Activated T-helper 17 cell treated with anti-CD3 and anti-CD28 coated beads, Interleukin-2, amount 50 U/mL, for 72 hours (primary cell): ENCODE results near the gene REEP3. TPM values are rescaled to one million over a fixed set of nuclear protein-coding genes. Genes with fewer than 3 reads are reported as not detected.

Source experiments
- ATAC-seq: fragments of 150-1000 bp; cut with Tn5 transposase; replicated peaks from 2 replicates; pipeline ENCODE4 v1.10.0; 2021; ENCODE audit warnings: mild to moderate bottlenecking, moderate library complexity
- H3K27ac Mint-ChIP-seq: one replicate; pipeline ENCODE4 v1.8.0; 2022; ENCODE audit warnings: mixed read lengths
- H3K27me3 Mint-ChIP-seq: one replicate; pipeline ENCODE4 v1.8.0; 2022; ENCODE audit warnings: mixed read lengths
- H3K36me3 Mint-ChIP-seq: one replicate; pipeline ENCODE4 v1.8.0; 2022; ENCODE audit warnings: low read depth, mild to moderate bottlenecking, mixed read lengths
- H3K4me1 Mint-ChIP-seq: one replicate; pipeline ENCODE4 v1.8.0; 2022; ENCODE audit warnings: mixed read lengths
- H3K4me3 Mint-ChIP-seq: one replicate; pipeline ENCODE4 v1.8.0; 2022; ENCODE audit warnings: mild to moderate bottlenecking, mixed read lengths
- H3K9me3 Mint-ChIP-seq: one replicate; pipeline ENCODE4 v1.8.0; 2022; ENCODE audit warnings: mixed read lengths
- total RNA-seq, 2 donors: library from RNA; stranded (reverse); gene quantifications; one replicate each; pipeline ENCODE4 v1.2.3, GENCODE V29; 2022

REEP3 gene
- total RNA-seq, 2 donors from 2014 or later: 18.5 to 20.0 TPM

DNA sequence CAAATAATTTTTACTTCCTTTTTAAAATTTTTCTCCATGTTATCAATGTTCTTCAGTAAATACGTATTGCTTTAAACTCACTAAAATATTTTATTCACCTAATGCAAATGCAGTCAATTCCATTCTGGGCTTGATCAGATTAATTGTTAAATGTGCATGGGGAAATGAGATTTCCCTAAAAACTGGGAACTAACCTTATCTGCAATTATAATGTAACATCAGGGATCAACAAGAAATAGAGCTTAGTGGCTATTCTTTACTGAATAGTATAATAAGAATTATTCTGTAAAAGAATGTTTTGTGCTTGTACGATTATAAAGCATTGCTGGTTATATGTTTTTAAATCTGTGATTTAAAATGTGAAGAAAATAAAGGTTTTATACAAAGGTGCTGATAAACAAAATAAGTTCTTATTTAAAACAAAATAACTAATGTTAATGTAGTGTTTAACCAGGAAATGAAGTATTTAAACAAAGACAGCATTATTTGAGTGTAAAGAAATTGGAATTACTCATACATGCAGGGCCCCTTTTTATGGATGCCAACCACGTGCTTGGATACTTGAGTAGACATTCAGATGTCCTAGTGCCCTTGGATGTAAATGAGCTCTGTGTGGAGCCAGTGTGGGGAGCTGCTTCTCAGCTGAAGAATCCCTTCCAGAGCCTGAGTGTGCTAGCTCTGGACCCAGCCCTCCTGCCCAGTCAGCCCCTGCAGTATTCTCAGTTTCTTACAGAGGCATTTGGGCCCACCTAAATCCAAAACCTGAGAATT, 84.2 kb downstream of the REEP3 start:
- ATAC-seq: no peak
- H3K27ac Mint-ChIP-seq: no peak overlapping the region
- no peaks in the 10 kb centered on the region for H3K27me3 Mint-ChIP-seq
- no peak overlapping the region for H3K4me3 Mint-ChIP-seq
- H3K9me3 Mint-ChIP-seq: no peaks in the 10 kb centered on the region
- peaks cover 24% of the 10 kb centered on the region for H3K36me3 Mint-ChIP-seq
- H3K4me1 Mint-ChIP-seq: no peaks in the 10 kb centered on the region

DNA sequence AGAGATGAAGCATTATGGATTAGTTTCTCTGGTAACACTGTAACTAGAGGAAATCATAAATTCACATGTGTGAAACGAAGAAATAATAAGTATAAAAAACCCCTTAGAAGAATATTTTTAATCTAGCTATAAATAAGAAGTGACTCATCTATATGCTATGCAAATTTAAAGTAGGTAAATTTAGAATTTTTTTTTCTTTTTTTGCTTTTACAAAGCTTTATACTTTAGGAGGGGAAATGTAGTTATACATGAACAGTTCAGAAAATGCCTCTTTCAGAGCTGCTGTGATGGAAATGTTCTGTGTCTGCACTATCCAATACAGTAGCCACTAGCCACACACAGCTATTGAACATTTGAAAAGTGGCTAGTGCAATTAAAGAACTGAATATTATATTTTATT, 87.3 kb downstream of the REEP3 start:
- Mint-ChIP-seq H3K36me3 (peaks cover 3% of the 10 kb centered on the region), H3K9me3 (no peaks in the 10 kb centered on the region)

DNA sequence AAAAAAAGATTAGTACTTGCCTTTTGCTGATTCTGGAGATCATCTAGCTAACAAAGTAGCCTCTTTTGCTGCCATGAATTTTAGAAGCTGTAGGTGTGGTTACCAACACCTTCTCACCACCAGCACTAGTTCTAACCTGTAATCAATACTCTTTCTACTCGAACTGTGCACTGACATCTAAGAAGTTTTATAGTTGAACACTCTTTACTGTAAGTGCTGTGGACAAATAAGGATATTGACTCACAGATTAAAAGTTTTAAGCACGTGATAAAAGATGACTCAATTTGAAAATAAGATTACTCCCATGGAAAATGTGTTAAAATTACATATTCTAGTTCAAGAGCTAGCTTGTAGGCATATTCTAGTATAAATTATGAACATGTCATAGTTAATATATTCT, 89.9 kb downstream of the REEP3 start:
- peak overlapping the region; percentile 81 for H3K27ac Mint-ChIP-seq
- ATAC-seq: peak; percentile 84
- H3K4me1 Mint-ChIP-seq: peaks cover 5% of the 10 kb centered on the region
- peaks cover 13% of the 10 kb centered on the region for H3K36me3 Mint-ChIP-seq
- H3K27me3 Mint-ChIP-seq: no peaks in the 10 kb centered on the region
- H3K4me3 Mint-ChIP-seq: peak overlapping the region; percentile 62
- no peaks in the 10 kb centered on the region for H3K9me3 Mint-ChIP-seq

More for the DNA sequence above, 87.3 kb downstream of the REEP3 start:
- Mint-ChIP-seq H3K27me3 (no peaks in the 10 kb centered on the region), H3K4me1 (peaks cover 5% of the 10 kb centered on the region), H3K4me3 (no peak overlapping the region), H3K27ac (no peak overlapping the region)
- ATAC-seq: no peak

DNA sequence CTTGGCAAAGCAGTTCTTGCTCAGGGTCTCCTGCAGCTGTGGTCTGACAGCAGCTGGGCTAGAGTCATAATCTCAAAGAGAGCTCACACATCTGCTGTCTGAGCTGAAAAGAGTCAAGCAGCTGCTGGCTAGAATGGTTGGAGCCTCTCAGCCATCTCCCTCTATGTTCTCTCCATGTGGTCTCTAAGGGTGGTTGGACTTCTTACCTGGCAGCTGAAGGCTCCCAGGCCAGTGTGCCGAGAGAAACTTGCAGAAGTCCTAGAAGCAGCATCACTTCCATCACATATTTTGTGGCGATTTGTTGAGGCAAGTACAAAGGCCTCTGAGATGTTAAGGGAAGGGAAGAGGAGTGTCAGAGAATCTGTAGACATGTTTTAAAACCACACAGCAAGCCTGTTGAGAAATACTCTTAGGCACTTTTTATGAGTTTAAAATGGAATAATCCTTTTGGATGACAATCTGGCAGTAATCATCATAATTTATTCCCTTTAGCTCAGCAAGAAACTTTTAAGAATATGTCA, 93.2 kb downstream of the REEP3 start:
- H3K4me1 Mint-ChIP-seq: peaks cover 5% of the 10 kb centered on the region

DNA sequence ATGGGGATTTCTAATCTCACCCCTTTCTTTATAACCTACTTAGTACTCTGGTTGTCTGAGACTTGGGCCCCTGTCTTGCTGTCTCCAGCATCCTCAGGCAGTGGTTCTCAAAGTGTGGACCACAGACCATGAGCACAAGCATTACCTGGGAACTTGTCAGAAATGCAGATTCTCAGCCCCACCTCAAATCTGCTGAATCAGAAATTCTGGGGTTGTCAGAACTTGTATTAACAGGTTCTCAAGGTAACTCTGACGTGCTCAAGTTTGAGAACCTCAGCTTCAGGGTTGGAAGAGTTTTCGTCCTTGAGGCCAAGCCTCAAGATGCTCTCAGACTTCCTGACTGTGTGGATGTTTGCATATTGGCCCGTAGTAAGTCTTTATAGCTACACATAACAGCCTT, 97.4 kb downstream of the REEP3 start:
- Mint-ChIP-seq H3K4me1 (no peaks in the 10 kb centered on the region), H3K4me3 (no peak overlapping the region), H3K9me3 (no peaks in the 10 kb centered on the region), H3K27me3 (no peaks in the 10 kb centered on the region), H3K27ac (no peak overlapping the region), H3K36me3 (peaks cover 56% of the 10 kb centered on the region)
- ATAC-seq: no peak

More for the DNA sequence above, 93.2 kb downstream of the REEP3 start:
- no peaks in the 10 kb centered on the region for H3K27me3 Mint-ChIP-seq
- ATAC-seq: no peak
- H3K27ac Mint-ChIP-seq: no peak overlapping the region
- H3K4me3 Mint-ChIP-seq: no peak overlapping the region
- H3K36me3 Mint-ChIP-seq: peaks cover 35% of the 10 kb centered on the region
- H3K9me3 Mint-ChIP-seq: no peaks in the 10 kb centered on the region

DNA sequence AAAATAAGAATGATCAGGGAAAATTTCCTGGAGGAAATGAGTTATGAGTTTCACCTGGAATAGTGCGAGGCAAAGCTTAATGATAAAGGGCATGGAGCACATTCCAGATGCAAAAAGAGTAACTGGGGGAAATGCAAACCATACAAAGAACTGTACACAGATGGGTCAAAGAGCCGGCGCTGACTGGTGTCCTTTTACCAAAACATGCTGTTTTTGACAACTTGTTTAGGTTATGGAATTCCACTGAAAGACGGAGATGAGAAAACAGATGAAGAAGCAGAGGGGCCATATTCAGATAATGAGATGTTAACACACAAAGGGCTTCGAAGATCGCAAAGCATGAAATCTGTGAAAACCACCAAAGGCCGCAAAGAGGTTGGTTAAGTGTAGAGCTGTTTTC, 98.2 kb downstream of the REEP3 start:
- Mint-ChIP-seq H3K27ac (no peak overlapping the region), H3K9me3 (no peaks in the 10 kb centered on the region), H3K4me3 (no peak overlapping the region), H3K36me3 (peaks cover 54% of the 10 kb centered on the region), H3K27me3 (no peaks in the 10 kb centered on the region), H3K4me1 (no peaks in the 10 kb centered on the region)
- ATAC-seq: no peak

DNA sequence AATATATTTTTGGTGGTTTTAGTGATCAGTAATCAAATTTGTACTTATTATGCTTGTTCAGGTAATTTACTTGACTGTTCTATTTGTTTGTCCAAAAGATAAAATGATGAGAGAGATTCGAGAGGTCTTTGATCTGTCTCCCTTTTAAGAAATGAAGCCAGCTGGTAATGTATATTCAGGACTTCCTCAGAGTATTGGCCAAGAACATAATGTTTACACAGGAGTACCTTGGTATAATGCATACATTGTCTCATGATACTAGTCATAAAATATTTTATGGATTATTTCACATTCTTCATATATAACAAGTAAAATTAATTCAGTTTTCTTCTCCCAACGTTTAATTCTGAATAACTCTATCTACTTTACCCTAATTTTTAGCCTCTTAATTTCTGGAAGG, 100.9 kb downstream of the REEP3 start:
- Mint-ChIP-seq H3K4me1 (no peaks in the 10 kb centered on the region), H3K27me3 (no peaks in the 10 kb centered on the region), H3K36me3 (peaks cover 34% of the 10 kb centered on the region), H3K4me3 (no peak overlapping the region), H3K27ac (no peak overlapping the region), H3K9me3 (no peaks in the 10 kb centered on the region)
- no peak for ATAC-seq

DNA sequence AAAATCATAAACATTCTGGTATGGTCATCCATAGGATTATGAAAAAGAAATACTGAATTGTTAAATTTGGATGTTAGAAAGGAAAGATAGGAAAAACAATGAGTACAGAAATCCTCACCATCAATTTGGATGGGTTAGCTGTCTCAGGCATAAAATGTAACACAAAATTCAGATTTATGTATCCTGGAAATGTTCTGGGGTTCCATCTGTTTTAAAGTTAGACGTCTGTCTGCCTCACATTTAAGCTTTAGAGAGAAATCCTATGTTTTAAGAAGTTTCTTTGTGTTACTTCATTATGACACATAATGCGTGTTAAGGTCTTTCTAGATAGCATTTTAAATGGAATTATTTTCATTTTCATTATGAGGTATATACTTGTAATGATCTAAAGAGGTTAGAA, 103.5 kb downstream of the REEP3 start:
- no peak overlapping the region for H3K27ac Mint-ChIP-seq
- H3K4me1 Mint-ChIP-seq: peaks cover 12% of the 10 kb centered on the region
- no peaks in the 10 kb centered on the region for H3K27me3 Mint-ChIP-seq
- H3K36me3 Mint-ChIP-seq: peaks cover 19% of the 10 kb centered on the region
- H3K9me3 Mint-ChIP-seq: no peaks in the 10 kb centered on the region
- no peak for ATAC-seq
- H3K4me3 Mint-ChIP-seq: no peak overlapping the region

DNA sequence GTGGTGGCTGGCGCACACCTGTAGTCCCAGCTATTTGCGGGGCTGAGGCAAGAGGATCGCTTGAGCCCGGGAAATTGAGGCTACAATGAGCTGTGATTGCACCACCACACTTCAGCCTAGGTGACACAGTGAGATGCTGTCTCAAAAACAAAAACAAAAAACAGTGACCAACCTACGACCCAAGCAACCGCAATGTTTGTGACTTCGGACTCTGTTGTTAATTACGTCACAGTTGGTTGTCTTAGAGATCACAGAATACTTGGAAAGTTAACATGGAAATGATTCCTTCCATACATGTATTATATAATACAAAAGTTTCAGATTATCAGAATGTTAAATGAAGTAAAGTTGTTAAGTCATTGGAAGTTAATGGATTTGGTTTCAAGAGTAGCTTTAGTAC, 106.2 kb downstream of the REEP3 start:
- Mint-ChIP-seq H3K4me3 (peak overlapping the region; percentile 80), H3K9me3 (no peaks in the 10 kb centered on the region), H3K27ac (no peak overlapping the region), H3K27me3 (no peaks in the 10 kb centered on the region), H3K4me1 (peaks cover 12% of the 10 kb centered on the region), H3K36me3 (peaks cover 2% of the 10 kb centered on the region)
- no peak for ATAC-seq

DNA sequence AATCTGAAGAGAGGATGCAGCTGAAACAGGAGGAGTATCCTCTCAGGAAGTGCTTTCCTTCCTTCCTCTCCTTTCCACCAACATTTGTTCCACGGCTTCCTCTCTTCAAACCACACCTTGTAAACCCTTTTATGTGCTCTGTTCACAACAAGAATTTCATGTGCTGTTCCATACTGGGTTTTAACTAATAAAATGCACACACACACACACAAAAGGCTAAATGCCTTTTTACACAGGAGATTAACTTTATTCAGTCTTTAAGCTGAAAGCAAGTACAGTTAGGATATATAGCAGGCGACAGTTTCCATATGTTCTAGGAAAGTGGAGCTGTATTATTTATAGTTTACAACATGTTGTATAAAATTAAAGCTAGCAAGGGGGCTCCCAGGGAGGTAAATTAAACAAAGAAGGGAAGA, 106.7 kb downstream of the REEP3 start:
- no peaks in the 10 kb centered on the region for H3K36me3 Mint-ChIP-seq
- H3K4me3 Mint-ChIP-seq: peak overlapping the region; percentile 80
- H3K27ac Mint-ChIP-seq: no peak overlapping the region

DNA sequence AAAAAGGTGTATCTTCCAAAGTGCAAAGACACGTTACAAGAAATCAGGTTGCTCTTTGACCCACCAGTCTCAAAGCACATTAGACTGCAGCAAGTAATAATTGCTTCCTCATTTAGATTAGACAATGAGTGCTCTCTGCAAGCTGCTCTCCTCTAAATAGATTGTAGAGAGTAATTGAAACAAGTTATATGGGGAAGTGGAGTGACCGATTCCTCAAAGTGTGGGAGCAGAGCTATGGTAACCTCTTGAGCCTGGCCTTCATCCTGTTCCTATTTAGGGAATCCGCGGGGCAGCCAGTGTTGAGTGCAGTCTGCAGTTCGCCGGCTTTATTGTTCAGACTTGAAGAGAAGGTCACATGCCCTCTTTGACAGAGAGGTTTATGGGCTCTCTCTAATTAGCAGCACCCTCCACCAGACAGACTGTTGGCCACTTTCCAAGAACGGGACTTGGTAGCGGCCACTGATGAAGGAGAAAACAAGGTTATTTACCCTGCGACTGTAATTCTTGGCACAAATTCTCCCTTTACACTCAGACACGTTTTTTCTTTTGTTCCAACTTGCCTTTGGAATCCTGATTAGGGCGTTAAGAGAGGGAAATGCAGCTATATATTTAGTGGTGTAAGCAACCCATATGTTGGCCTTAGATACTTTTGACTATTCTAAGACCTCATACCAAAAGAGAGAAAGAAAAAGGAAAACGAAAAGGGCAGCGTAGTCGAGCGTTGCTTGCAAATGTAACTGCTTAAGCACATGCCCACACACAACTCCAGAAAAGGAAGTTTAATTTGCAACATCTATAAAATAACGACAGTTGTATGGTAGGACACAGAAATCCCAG, 107.5 kb downstream of the REEP3 start:
- H3K27me3 Mint-ChIP-seq: no peaks in the 10 kb centered on the region
- ATAC-seq: no peak
- peak overlapping the region; percentile 82 for H3K27ac Mint-ChIP-seq
- no peaks in the 10 kb centered on the region for H3K36me3 Mint-ChIP-seq
- H3K4me3 Mint-ChIP-seq: peak overlapping the region; percentile 80
- H3K4me1 Mint-ChIP-seq: peaks cover 12% of the 10 kb centered on the region
- no peaks in the 10 kb centered on the region for H3K9me3 Mint-ChIP-seq

More for the DNA sequence above, 106.7 kb downstream of the REEP3 start:
- no peak for ATAC-seq
- Mint-ChIP-seq H3K4me1 (peaks cover 12% of the 10 kb centered on the region), H3K27me3 (no peaks in the 10 kb centered on the region), H3K9me3 (no peaks in the 10 kb centered on the region)

DNA sequence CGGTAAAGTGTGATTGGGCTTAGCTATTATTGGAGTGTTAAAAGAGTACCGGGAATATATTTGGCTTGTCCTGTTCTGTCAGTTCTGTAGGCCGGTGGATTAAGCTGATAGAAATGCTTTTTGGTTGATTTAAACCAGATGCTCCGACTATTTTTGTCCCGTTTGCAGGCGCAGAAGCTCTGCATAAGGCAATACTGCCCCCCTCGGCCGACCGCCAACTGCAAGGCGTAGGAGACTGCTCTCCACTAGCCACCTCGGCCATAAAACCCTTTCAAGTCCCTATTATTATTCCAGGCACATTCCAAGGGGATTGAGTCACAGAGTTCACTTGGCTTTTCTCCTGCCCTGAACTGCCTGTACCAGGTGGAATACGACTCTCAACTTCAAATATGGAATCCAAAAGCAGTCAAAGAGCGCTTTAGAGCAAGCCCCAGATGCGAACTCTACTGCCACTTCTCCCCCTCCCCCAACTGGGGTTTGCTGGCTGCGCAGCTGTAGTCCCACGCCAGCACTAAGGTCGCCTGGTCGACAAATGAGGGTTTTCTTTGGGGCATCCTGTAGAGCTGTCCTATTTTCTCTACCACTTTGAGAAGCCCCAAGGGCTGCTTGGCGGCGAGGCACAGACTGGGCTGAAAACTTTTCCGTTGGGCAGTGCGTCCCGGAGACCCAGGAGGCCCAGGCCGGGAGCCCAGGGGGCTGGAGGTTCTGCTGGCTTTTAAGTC, 108.3 kb downstream of the REEP3 start:
- no peaks in the 10 kb centered on the region for H3K36me3 Mint-ChIP-seq
- ATAC-seq: peak; percentile 69
- peak overlapping the region; percentile 82 for H3K27ac Mint-ChIP-seq
- no peaks in the 10 kb centered on the region for H3K9me3 Mint-ChIP-seq
- peaks cover 12% of the 10 kb centered on the region for H3K4me1 Mint-ChIP-seq
- no peaks in the 10 kb centered on the region for H3K27me3 Mint-ChIP-seq
- H3K4me3 Mint-ChIP-seq: peak overlapping the region; percentile 80

DNA sequence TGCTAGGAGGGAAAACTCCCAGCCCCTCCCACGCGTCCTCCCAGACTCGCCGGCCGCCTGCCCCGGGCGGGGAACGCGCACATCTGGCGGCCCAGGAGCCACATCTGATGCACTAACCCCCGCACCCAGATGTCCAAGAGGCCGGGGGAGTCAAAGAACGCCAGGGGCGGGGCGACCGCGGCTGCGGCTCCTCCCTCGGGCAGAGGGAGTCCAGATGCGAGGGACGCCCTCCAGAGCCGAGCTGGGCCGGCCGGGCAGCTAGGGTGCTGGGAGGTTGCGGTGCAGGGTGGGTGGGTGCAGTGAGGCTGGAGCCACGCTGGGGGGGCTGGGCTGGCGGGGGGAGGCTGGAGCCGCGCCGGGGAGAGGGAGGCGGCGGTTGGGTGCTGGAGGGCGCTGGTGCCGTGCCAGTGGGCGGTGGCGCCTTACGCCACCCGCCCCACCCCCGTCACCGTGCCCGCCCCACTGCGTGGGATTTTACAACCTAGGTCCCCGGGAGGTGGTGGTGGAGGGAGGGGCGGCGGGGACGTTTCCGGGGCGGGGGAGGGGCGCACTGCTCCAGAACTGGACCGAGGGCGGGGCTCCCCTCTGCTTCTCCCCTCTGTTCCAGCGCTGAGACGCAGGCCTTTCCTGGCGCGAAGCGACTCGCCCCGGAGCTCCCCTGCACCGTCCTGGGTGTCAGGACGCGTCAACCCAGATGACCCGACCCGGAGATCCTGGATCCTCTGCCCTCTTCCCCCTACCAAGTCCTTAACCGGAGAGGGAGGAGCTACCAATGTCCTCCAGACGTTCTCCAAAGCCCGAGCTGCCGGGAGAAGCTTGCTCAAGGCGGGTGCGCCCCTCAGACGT, 109.1 kb downstream of the REEP3 start:
- Mint-ChIP-seq H3K27me3 (no peaks in the 10 kb centered on the region), H3K9me3 (no peaks in the 10 kb centered on the region), H3K4me1 (peaks cover 12% of the 10 kb centered on the region), H3K27ac (peak overlapping the region; percentile 82), H3K36me3 (no peaks in the 10 kb centered on the region), H3K4me3 (peak overlapping the region; percentile 80)
- peak; percentile 75 for ATAC-seq
